ENCODE measurements around the gene VWA5B1.

Gene VWA5B1

GRCh38 chr1:20362856-20363255 is 72.2 kb downstream of the VWA5B1 start:
- Histone ChIP-seq H3K27ac (no peak overlapping the region), H3K4me2 (no peak overlapping the region), H3K9me3 (no peaks in the 10 kb centered on the region), H3K9ac (no peak overlapping the region), H3K27me3 (peaks cover 35% of the 10 kb centered on the region), H3K4me1 (0 out of 2 replicates have a peak, but pooled peaks cover 6% of the 10 kb centered on the region), H3K4me3 (no peak overlapping the region), H3K36me3 (no peaks in the 10 kb centered on the region), H4K20me1 (no peaks in the 10 kb centered on the region; the same call in 1 of the 2 replicates)
- TF ChIP-seq Cebpa-rat (IDR thresholded peaks at IDR 0.05): no peak

- no peak overlapping the region for H3K4me2 ChIP-seq
- no peak for TF ChIP-seq Cebpa-rat (IDR thresholded peaks at IDR 0.05)
- H3K27me3 ChIP-seq: peaks cover 42% of the 10 kb centered on the region
- H3K9me3 ChIP-seq: no peaks in the 10 kb centered on the region
- H3K4me1 ChIP-seq: peaks cover 8% of the 10 kb centered on the region
- no peak overlapping the region for H3K4me3 ChIP-seq
- no peak overlapping the region for H3K27ac ChIP-seq
- H3K9ac ChIP-seq: no peak overlapping the region
- no peaks in the 10 kb centered on the region for H3K36me3 ChIP-seq
- H4K20me1 ChIP-seq: no peaks in the 10 kb centered on the region; the same call in 1 of the 2 replicates
These were observed 74.9 kb downstream of the VWA5B1 start for GRCh38 chr1:20365421-20366055.

- no peak overlapping the region for H3K27ac ChIP-seq
- no peaks in the 10 kb centered on the region for H3K9me3 ChIP-seq
- H4K20me1 ChIP-seq: no peaks in the 10 kb centered on the region; the same call in 1 of the 2 replicates
- no peak overlapping the region for H3K9ac ChIP-seq
- no peak overlapping the region for H3K4me3 ChIP-seq
- TF ChIP-seq Cebpa-rat (IDR thresholded peaks at IDR 0.05): no peak
- no peak overlapping the region for H3K4me2 ChIP-seq
- no peaks in the 10 kb centered on the region for H3K36me3 ChIP-seq
- H3K4me1 ChIP-seq: peaks cover 14% of the 10 kb centered on the region
- H3K27me3 ChIP-seq: peaks cover 42% of the 10 kb centered on the region
These were observed 75.4 kb downstream of the VWA5B1 start for GRCh38 chr1:20366056-20366462.

- H3K4me3 ChIP-seq: no peak overlapping the region
- TF ChIP-seq Cebpa-rat (IDR thresholded peaks at IDR 0.05): no peak
- no peaks in the 10 kb centered on the region for H3K36me3 ChIP-seq
- H3K27ac ChIP-seq: no peak overlapping the region
- H4K20me1 ChIP-seq: no peaks in the 10 kb centered on the region; the same call in 1 of the 2 replicates
- H3K9me3 ChIP-seq: no peaks in the 10 kb centered on the region
- H3K4me1 ChIP-seq: peaks cover 17% of the 10 kb centered on the region
- H3K4me2 ChIP-seq: no peak overlapping the region
- H3K27me3 ChIP-seq: peaks cover 42% of the 10 kb centered on the region
- no peak overlapping the region for H3K9ac ChIP-seq
These were observed 75.9 kb downstream of the VWA5B1 start for GRCh38 chr1:20366463-20367115.

- Histone ChIP-seq H3K4me1 (peaks cover 17% of the 10 kb centered on the region), H4K20me1 (no peaks in the 10 kb centered on the region; the same call in 1 of the 2 replicates), H3K4me3 (no peak overlapping the region), H3K9me3 (no peaks in the 10 kb centered on the region), H3K27me3 (peaks cover 42% of the 10 kb centered on the region), H3K27ac (no peak overlapping the region), H3K9ac (no peak overlapping the region), H3K36me3 (no peaks in the 10 kb centered on the region), H3K4me2 (no peak overlapping the region)
- no peak for TF ChIP-seq Cebpa-rat (IDR thresholded peaks at IDR 0.05)
These were observed 76.5 kb downstream of the VWA5B1 start for GRCh38 chr1:20367116-20367585.

- Histone ChIP-seq H3K4me2 (no peak overlapping the region), H3K27me3 (peaks cover 42% of the 10 kb centered on the region), H3K4me3 (no peak overlapping the region), H3K36me3 (no peaks in the 10 kb centered on the region), H3K27ac (no peak overlapping the region), H3K4me1 (peaks cover 17% of the 10 kb centered on the region), H3K9ac (no peak overlapping the region), H4K20me1 (no peaks in the 10 kb centered on the region; the same call in 1 of the 2 replicates), H3K9me3 (no peaks in the 10 kb centered on the region)
- no peak for TF ChIP-seq Cebpa-rat (IDR thresholded peaks at IDR 0.05)
These were observed 77.0 kb downstream of the VWA5B1 start for GRCh38 chr1:20367626-20368025.

- TF ChIP-seq Cebpa-rat (IDR thresholded peaks at IDR 0.05): no peak
- Histone ChIP-seq H3K36me3 (no peaks in the 10 kb centered on the region), H3K27me3 (peaks cover 42% of the 10 kb centered on the region), H3K4me1 (peaks cover 23% of the 10 kb centered on the region), H3K4me3 (no peak overlapping the region), H3K9ac (no peak overlapping the region), H3K4me2 (no peak overlapping the region), H3K9me3 (no peaks in the 10 kb centered on the region), H4K20me1 (no peaks in the 10 kb centered on the region; the same call in 1 of the 2 replicates), H3K27ac (no peak overlapping the region)
These were observed 78.3 kb downstream of the VWA5B1 start for GRCh38 chr1:20368866-20369470.

- Histone ChIP-seq H3K4me1 (peaks cover 23% of the 10 kb centered on the region), H3K4me3 (no peak overlapping the region), H3K27ac (no peak overlapping the region), H3K4me2 (peak overlapping the region; percentile 56), H3K27me3 (peaks cover 29% of the 10 kb centered on the region), H3K36me3 (no peaks in the 10 kb centered on the region), H3K9ac (no peak overlapping the region), H3K9me3 (no peaks in the 10 kb centered on the region), H4K20me1 (no peaks in the 10 kb centered on the region; the same call in 1 of the 2 replicates)
- no peak for TF ChIP-seq Cebpa-rat (IDR thresholded peaks at IDR 0.05)
These were observed 80.0 kb downstream of the VWA5B1 start for GRCh38 chr1:20370698-20371097.

GRCh38 chr1:20371411-20371810 is 80.7 kb downstream of the VWA5B1 start:
- no peak overlapping the region for H3K9ac ChIP-seq
- H3K4me1 ChIP-seq: peaks cover 23% of the 10 kb centered on the region
- H3K4me3 ChIP-seq: no peak overlapping the region
- no peak overlapping the region for H3K27ac ChIP-seq
- no peaks in the 10 kb centered on the region for H3K36me3 ChIP-seq
- no peak overlapping the region for H3K4me2 ChIP-seq
- no peaks in the 10 kb centered on the region; the same call in 1 of the 2 replicates for H4K20me1 ChIP-seq
- TF ChIP-seq Cebpa-rat (IDR thresholded peaks at IDR 0.05): no peak
- no peaks in the 10 kb centered on the region for H3K9me3 ChIP-seq
- peaks cover 21% of the 10 kb centered on the region for H3K27me3 ChIP-seq

GRCh38 chr1:20371883-20372282 is 81.2 kb downstream of the VWA5B1 start:
- no peak overlapping the region for H3K27ac ChIP-seq
- peaks cover 19% of the 10 kb centered on the region for H3K4me1 ChIP-seq
- no peak overlapping the region for H3K4me2 ChIP-seq
- H3K4me3 ChIP-seq: no peak overlapping the region
- no peak overlapping the region for H3K9ac ChIP-seq
- peaks cover 17% of the 10 kb centered on the region for H3K27me3 ChIP-seq
- H3K36me3 ChIP-seq: no peaks in the 10 kb centered on the region
- H4K20me1 ChIP-seq: no peaks in the 10 kb centered on the region; the same call in 1 of the 2 replicates
- H3K9me3 ChIP-seq: no peaks in the 10 kb centered on the region
- TF ChIP-seq Cebpa-rat (IDR thresholded peaks at IDR 0.05): no peak

All from BLaER1 (cell line).